GM23338 (cell line): ENCODE data around the gene SPAG16.

Experiments
- CREB1 ChIP-seq: fragments of 250-450 bp; sonication (Bioruptor Pico); IDR thresholded peaks from 2 replicates; pipeline ENCODE4 v1.5.0; 2020; ENCODE audit warnings: low read depth, mild to moderate bottlenecking, moderate library complexity
- ETS1 ChIP-seq: IDR thresholded peaks from 2 replicates; pipeline ENCODE4 v1.6.1; 2016; ENCODE audit warnings: antibody characterized with exemption
- EZH2 ChIP-seq: fragments of 200-600 bp; sonication (generic); IDR thresholded peaks from one replicate; pipeline ENCODE4 v1.8.0; 2017; ENCODE audit warnings: antibody characterized with exemption, mild to moderate bottlenecking, low read depth; ENCODE audit not compliant: unreplicated experiment
- EZH2phosphoT487 ChIP-seq: fragments of 200-600 bp; sonication (generic); IDR thresholded peaks from one replicate; pipeline ENCODE4 v1.8.1; 2018; ENCODE audit warnings: antibody characterized with exemption; ENCODE audit not compliant: unreplicated experiment
- JUNB ChIP-seq: IDR thresholded peaks from one replicate; pipeline ENCODE4 v1.6.1; 2016; ENCODE audit warnings: antibody characterized with exemption; ENCODE audit not compliant: unreplicated experiment
- NANOG ChIP-seq: IDR thresholded peaks from 2 replicates; pipeline ENCODE4 v1.6.1; 2016; ENCODE audit warnings: antibody characterized with exemption, borderline replicate concordance
- POLR2AphosphoS5 ChIP-seq: IDR thresholded peaks from 2 replicates; pipeline ENCODE4 v1.6.1; 2016; ENCODE audit warnings: antibody characterized with exemption, low read depth
- STAT1 ChIP-seq: IDR thresholded peaks from one replicate; pipeline ENCODE4 v1.6.1; 2016; ENCODE audit warnings: antibody characterized with exemption; ENCODE audit not compliant: unreplicated experiment
- ZNF331 ChIP-seq: fragments of 250-450 bp; sonication (Bioruptor Pico); IDR thresholded peaks from 2 replicates; pipeline ENCODE4 v1.5.0; 2020; ENCODE audit warnings: low read depth, mild to moderate bottlenecking, moderate library complexity
- ZNF462 ChIP-seq: fragments of 250-450 bp; sonication (Bioruptor Pico); IDR thresholded peaks from 2 replicates; pipeline ENCODE4 v1.5.0; 2020; ENCODE audit warnings: mild to moderate bottlenecking, moderate library complexity
- TF ChIP-seq, protein P1 (sequence below), 2 experiments: fragments of 200-600 bp in 1 of 2; sonication (generic) in 1 of 2; conservative IDR thresholded peaks; 2 replicates each; pipeline versions ENCODE4 v1.5.1 to v1.6.1; 2016 to 2017; ENCODE audit warnings: antibody characterized with exemption in 2 of 2, low read depth in 2 of 2, mild to moderate bottlenecking in 2 of 2, moderate library complexity in 1 of 2
- TF ChIP-seq, protein P2 (sequence below): IDR thresholded peaks from one replicate; pipeline ENCODE4 v1.6.1; 2018; ENCODE audit warnings: antibody characterized with exemption; ENCODE audit not compliant: unreplicated experiment

DNA sequence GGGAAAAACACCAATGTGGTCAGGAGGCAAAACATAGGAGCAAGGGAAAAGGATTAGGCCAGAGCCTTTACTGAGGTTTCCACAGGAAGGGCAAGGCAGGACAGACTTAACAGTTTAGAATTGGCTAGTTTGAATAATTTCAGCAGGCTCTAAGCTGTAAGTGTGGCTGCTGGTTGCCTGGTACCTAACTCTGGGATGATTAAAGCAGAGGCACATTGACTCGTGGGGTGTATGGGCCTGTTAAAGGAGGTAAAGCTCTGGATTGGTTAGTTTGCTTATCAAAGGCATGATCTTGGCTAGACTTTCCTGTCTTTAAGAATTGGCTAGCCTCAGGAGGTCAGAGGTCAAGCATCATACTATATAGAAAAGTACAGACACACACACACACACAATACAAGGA lies 132.6 kb downstream of the SPAG16 start:
- TF ChIP-seq, protein P1, sequence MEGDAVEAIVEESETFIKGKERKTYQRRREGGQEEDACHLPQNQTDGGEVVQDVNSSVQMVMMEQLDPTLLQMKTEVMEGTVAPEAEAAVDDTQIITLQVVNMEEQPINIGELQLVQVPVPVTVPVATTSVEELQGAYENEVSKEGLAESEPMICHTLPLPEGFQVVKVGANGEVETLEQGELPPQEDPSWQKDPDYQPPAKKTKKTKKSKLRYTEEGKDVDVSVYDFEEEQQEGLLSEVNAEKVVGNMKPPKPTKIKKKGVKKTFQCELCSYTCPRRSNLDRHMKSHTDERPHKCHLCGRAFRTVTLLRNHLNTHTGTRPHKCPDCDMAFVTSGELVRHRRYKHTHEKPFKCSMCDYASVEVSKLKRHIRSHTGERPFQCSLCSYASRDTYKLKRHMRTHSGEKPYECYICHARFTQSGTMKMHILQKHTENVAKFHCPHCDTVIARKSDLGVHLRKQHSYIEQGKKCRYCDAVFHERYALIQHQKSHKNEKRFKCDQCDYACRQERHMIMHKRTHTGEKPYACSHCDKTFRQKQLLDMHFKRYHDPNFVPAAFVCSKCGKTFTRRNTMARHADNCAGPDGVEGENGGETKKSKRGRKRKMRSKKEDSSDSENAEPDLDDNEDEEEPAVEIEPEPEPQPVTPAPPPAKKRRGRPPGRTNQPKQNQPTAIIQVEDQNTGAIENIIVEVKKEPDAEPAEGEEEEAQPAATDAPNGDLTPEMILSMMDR (conservative IDR thresholded peaks at IDR 0.05; ENCODE audit: low read depth in 2 of 2), result no peak
- TF ChIP-seq NANOG (no peak), POLR2AphosphoS5 (no peak), EZH2 (no peak), JUNB (no peak), ZNF462 (CRISPR knock-in tag) (no peak), CREB1 (CRISPR knock-in tag) (no peak), EZH2phosphoT487 (no peak), ZNF331 (CRISPR knock-in tag) (no peak), ETS1 (no peak), STAT1 (no peak)
- TF ChIP-seq, protein P2, sequence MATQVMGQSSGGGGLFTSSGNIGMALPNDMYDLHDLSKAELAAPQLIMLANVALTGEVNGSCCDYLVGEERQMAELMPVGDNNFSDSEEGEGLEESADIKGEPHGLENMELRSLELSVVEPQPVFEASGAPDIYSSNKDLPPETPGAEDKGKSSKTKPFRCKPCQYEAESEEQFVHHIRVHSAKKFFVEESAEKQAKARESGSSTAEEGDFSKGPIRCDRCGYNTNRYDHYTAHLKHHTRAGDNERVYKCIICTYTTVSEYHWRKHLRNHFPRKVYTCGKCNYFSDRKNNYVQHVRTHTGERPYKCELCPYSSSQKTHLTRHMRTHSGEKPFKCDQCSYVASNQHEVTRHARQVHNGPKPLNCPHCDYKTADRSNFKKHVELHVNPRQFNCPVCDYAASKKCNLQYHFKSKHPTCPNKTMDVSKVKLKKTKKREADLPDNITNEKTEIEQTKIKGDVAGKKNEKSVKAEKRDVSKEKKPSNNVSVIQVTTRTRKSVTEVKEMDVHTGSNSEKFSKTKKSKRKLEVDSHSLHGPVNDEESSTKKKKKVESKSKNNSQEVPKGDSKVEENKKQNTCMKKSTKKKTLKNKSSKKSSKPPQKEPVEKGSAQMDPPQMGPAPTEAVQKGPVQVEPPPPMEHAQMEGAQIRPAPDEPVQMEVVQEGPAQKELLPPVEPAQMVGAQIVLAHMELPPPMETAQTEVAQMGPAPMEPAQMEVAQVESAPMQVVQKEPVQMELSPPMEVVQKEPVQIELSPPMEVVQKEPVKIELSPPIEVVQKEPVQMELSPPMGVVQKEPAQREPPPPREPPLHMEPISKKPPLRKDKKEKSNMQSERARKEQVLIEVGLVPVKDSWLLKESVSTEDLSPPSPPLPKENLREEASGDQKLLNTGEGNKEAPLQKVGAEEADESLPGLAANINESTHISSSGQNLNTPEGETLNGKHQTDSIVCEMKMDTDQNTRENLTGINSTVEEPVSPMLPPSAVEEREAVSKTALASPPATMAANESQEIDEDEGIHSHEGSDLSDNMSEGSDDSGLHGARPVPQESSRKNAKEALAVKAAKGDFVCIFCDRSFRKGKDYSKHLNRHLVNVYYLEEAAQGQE, result no peak
